HepG2 (cell line): Measurements from ENCODE around the gene EPB41L1. TPM values are rescaled to one million over a fixed set of nuclear protein-coding genes. Genes with fewer than 3 reads are reported as not detected.

Experiments
- ATAC-seq: fragments of 200-7000 bp; cut with Tn5 transposase; 3 replicates; pipeline ENCODE4 v1.9.1; 2020; ENCODE audit warnings: mild to moderate bottlenecking, moderate library complexity
- BruUV-seq: library from RNA; stranded (reverse); fragments of 400-500 nt; replicated peaks from 2 replicates; lab custom pipeline; 2021; lab: Mats Ljungman, UMichigan
- CTCF ChIA-PET: fragments of 300-600 bp; formaldehyde crosslinking; extraction: SDS; loops from one replicate; lab custom pipeline; 2021; ENCODE audit warnings: low total read pairs, inconsistent platforms, low intra/inter-chr PET ratio; lab: Yijun Ruan, JAX
- POLR2A ChIA-PET: fragments of 350-600 bp; sonication (Branson Sonifier 250); formaldehyde crosslinking; loops from one replicate; lab custom pipeline; 2020; ENCODE audit warnings: antibody characterized with exemption, inconsistent platforms; lab: Yijun Ruan, JAX
- DNase-seq: peaks from one replicate; pipeline ENCODE4 v3.0.0-alpha.2; 2015; ENCODE audit warnings: low spot score
- FAIRE-seq: peaks from 3 replicates; lab custom pipeline; 2011; peaks lifted over from hg19 to GRCh38; lab: Jason Lieb, UNC
- H2AFZ ChIP-seq: one replicate; pipeline ENCODE4 v1.6.1; 2011; ENCODE audit warnings: low read length, inconsistent platforms
- H3K27ac ChIP-seq: fragments of 300-600 bp; 3 replicates; pipeline ENCODE4 v1.8.0; 2011; ENCODE audit warnings: mixed run types, mild to moderate bottlenecking, mixed read lengths, low read length, inconsistent platforms; ENCODE audit not compliant: insufficient read depth; ENCODE audit errors: extremely low read length
- H3K27me3 ChIP-seq, 2 experiments: fragments of 200-600 bp in 1 of 2; 2 replicates in 1 of 2; 3 replicates in 1 of 2; pipeline versions ENCODE4 v1.6.0 to v1.8.0; 2011; ENCODE audit warnings: low read length in 2 of 2, mild to moderate bottlenecking in 2 of 2, moderate library complexity in 2 of 2, inconsistent platforms in 1 of 2; ENCODE audit not compliant: insufficient read depth in 2 of 2, control insufficient read depth in 1 of 2
- H3K36me3 ChIP-seq, 2 experiments: fragments of 200-600 bp in 1 of 2; replicated peaks in 1 of 2; 2 replicates in 1 of 2; 3 replicates in 1 of 2; pipeline versions ENCODE4 v1.5.1 to v1.8.0; 2011; ENCODE audit warnings: low read length in 2 of 2, inconsistent platforms in 1 of 2; ENCODE audit not compliant: insufficient read depth in 2 of 2, control insufficient read depth in 1 of 2
- H3K4me1 ChIP-seq: 2 replicates; pipeline ENCODE4 v1.5.1; 2012; ENCODE audit warnings: low read length, inconsistent platforms; ENCODE audit not compliant: insufficient read depth
- H3K4me2 ChIP-seq: 2 replicates; pipeline ENCODE4 v1.6.0; 2011; ENCODE audit warnings: low read depth, low read length, inconsistent platforms
- H3K4me3 ChIP-seq, 3 experiments: fragments of 200-600 bp in 1 of 3; sonication (generic), shearing (Covaris generic) in 1 of 3; replicated peaks in 1 of 3; 2 replicates each; pipeline ENCODE4 v1.5.1; 2011 to 2016; ENCODE audit warnings: low read length in 3 of 3, inconsistent platforms in 2 of 3, low read depth in 2 of 3, mild to moderate bottlenecking in 2 of 3, control low read depth in 1 of 3, mixed read lengths in 1 of 3; ENCODE audit not compliant: insufficient read depth in 1 of 3
- H3K79me2 ChIP-seq: one replicate; pipeline ENCODE4 v1.6.1; 2011; ENCODE audit warnings: low read length, inconsistent platforms; ENCODE audit not compliant: insufficient read depth
- H3K9ac ChIP-seq: 2 replicates; pipeline ENCODE4 v1.6.0; 2011; ENCODE audit warnings: mild to moderate bottlenecking, low read depth, low read length, inconsistent platforms; ENCODE audit not compliant: insufficient read depth
- H3K9me3 ChIP-seq: 2 replicates; pipeline ENCODE4 v1.5.1; 2012; ENCODE audit warnings: mild to moderate bottlenecking, low read length
- H4K20me1 ChIP-seq: 2 replicates; pipeline ENCODE4 v1.6.0; 2011; ENCODE audit warnings: inconsistent platforms, mild to moderate bottlenecking, low read length, moderate library complexity; ENCODE audit not compliant: insufficient read depth
- AKNA ChIP-seq: sonication (generic); formaldehyde crosslinking; IDR thresholded peaks from 2 replicates; pipeline ENCODE4 v1.4.0; 2020; ENCODE audit warnings: missing genetic modification reagents, borderline replicate concordance
- ATAD3A ChIP-seq: sonication (generic); formaldehyde crosslinking; IDR thresholded peaks from 2 replicates; pipeline ENCODE4 v1.4.0; 2020; ENCODE audit warnings: missing genetic modification reagents
- ATRX ChIP-seq: sonication (generic); formaldehyde crosslinking; IDR thresholded peaks from 2 replicates; pipeline ENCODE4 v1.4.0; 2020; ENCODE audit warnings: missing genetic modification reagents, borderline replicate concordance
- DDIT3 ChIP-seq: sonication (generic); formaldehyde crosslinking; IDR thresholded peaks from 2 replicates; pipeline ENCODE4 v1.4.0; 2020; ENCODE audit warnings: mild to moderate bottlenecking, missing genetic modification reagents
- HIVEP1 ChIP-seq: sonication (generic); formaldehyde crosslinking; IDR thresholded peaks from 2 replicates; pipeline ENCODE4 v1.4.0; 2020; ENCODE audit warnings: mild to moderate bottlenecking, missing genetic modification reagents
- ISX ChIP-seq: sonication (generic); formaldehyde crosslinking; conservative IDR thresholded peaks from 2 replicates; pipeline ENCODE4 v1.5.0; 2020; ENCODE audit warnings: missing genetic modification reagents
- NFE2L2 ChIP-seq: fragments of 150-350 bp; IDR thresholded peaks from 2 replicates; pipeline ENCODE4 v1.6.1; 2014; ENCODE audit warnings: low read length
- ZZZ3 ChIP-seq: sonication (generic); formaldehyde crosslinking; IDR thresholded peaks from 2 replicates; pipeline ENCODE4 v1.4.0; 2020; ENCODE audit warnings: missing genetic modification reagents, mild to moderate bottlenecking, borderline replicate concordance
- WGBS: methylation state at CpG from one replicate; pipeline ENCODE4 v1.1.6; 2017; ENCODE audit warnings: low lambda C conversion rate; 5-methylcytosine and 5-hydroxymethylcytosine counted together
- in situ Hi-C: cut with HindIII; loops from 2 replicates; pipeline ENCODE4 v1.10.0; 2017; ENCODE audit warnings: low pct_unique_long_range_greater_than_20kb; ENCODE audit not compliant: extremely low pct_ligation_motif_present
- intact Hi-C: fragments of 100-400 bp; cut with micrococcal nuclease; formaldehyde crosslinking; loops from one replicate; pipeline ENCODE4 v1.10.0; 2022; ENCODE audit not compliant: unreplicated experiment
- polyA plus RNA-seq, 8 experiments: library from polyadenylated mRNA; depleted of rRNA in 3 of 8; stranded (reverse) in 7 of 8; unstranded in 1 of 8; fragments of >200 nt; fragmentation: Illumina TruSeq in 4 of 8; extraction: Trizol in 4 of 8; gene quantifications; 2 replicates each; pipeline versions ENCODE4 v1.2.1 to v1.2.3, GENCODE V29; 2011 to 2016; ENCODE audit warnings: low read depth in 4 of 8, missing spikeins in 1 of 8, mixed read lengths in 1 of 8; ENCODE audit not compliant: insufficient read depth in 1 of 8
- total RNA-seq, 5 experiments: library from RNA; depleted of rRNA; stranded (reverse); fragments of >200 nt; fragmentation: Illumina TruSeq; extraction: Trizol; gene quantifications; 2 replicates each; pipeline ENCODE4 v1.2.3, GENCODE V29; 2016; ENCODE audit warnings: low read depth in 1 of 5
- TF ChIP-seq, protein P1 (sequence below): sonication (generic); formaldehyde crosslinking; IDR thresholded peaks from 2 replicates; pipeline ENCODE4 v1.4.0; 2020; ENCODE audit warnings: missing genetic modification reagents, borderline replicate concordance
- TF ChIP-seq, protein P2 (sequence below): sonication (generic); formaldehyde crosslinking; IDR thresholded peaks from 2 replicates; pipeline ENCODE4 v1.4.0; 2020; ENCODE audit warnings: mild to moderate bottlenecking, missing genetic modification reagents

Gene EPB41L1
- total and polyA plus RNA-seq, 2 of the 13 experiments (the other 11 are each of a cell fraction or from before 2014, with no cell fraction given) = 16.7 to 39.0 TPM

GRCh38 chr20:36148439-36148838, 6.1 kb upstream of the EPB41L1 start:
- no peak for ATAC-seq
- POLR2A ChIA-PET = interaction anchor here (1.0 to 2.0 kb wide), 3 partner anchors 35 to 194 kb away, joined by 3 to 6 read pairs (median 3); partner anchors contain the start of gene SCAND1
- Histone ChIP-seq H3K27me3 (no peaks in the 10 kb centered on the region), H3K4me3 (no peak overlapping the region), H2AFZ (no peak overlapping the region), H3K4me1 (peaks cover 95% of the 10 kb centered on the region), H3K27ac (no peak overlapping the region), H3K79me2 (no peaks in the 10 kb centered on the region), H3K9ac (no peak overlapping the region), H3K9me3 (no peaks in the 10 kb centered on the region), H4K20me1 (no peaks in the 10 kb centered on the region), H3K4me2 (peak overlapping the region; percentile 47), H3K36me3 (no peaks in the 10 kb centered on the region)
- intact Hi-C loops (no loop called here), in situ Hi-C loops (no loop called here)
- 63% methylated on average over 2 of the region's 2 CpGs for WGBS
- DNase-seq = no peak
- CTCF ChIA-PET = no interaction called here
- no peak for FAIRE-seq
- no TSS peak for BruUV-seq
- 0 out of 2 replicates have a peak, but pooled peaks have one; percentile 51 for TF ChIP-seq ISX (CRISPR knock-in tag)
- TF ChIP-seq ATAD3A = no peak
- TF ChIP-seq HIVEP1 (CRISPR knock-in tag) = peak; percentile 58; the same call in 1 of the 2 replicates
- no peak for TF ChIP-seq NFE2L2
- no peak for TF ChIP-seq DDIT3 (CRISPR knock-in tag)
- TF ChIP-seq, protein P1, sequence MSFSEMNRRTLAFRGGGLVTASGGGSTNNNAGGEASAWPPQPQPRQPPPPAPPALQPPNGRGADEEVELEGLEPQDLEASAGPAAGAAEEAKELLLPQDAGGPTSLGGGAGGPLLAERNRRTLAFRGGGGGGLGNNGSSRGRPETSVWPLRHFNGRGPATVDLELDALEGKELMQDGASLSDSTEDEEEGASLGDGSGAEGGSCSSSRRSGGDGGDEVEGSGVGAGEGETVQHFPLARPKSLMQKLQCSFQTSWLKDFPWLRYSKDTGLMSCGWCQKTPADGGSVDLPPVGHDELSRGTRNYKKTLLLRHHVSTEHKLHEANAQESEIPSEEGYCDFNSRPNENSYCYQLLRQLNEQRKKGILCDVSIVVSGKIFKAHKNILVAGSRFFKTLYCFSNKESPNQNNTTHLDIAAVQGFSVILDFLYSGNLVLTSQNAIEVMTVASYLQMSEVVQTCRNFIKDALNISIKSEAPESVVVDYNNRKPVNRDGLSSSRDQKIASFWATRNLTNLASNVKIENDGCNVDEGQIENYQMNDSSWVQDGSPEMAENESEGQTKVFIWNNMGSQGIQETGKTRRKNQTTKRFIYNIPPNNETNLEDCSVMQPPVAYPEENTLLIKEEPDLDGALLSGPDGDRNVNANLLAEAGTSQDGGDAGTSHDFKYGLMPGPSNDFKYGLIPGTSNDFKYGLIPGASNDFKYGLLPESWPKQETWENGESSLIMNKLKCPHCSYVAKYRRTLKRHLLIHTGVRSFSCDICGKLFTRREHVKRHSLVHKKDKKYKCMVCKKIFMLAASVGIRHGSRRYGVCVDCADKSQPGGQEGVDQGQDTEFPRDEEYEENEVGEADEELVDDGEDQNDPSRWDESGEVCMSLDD (CRISPR knock-in tag) = no peak
- 0 out of 2 replicates have a peak, but pooled peaks have one; percentile 37 for TF ChIP-seq AKNA (CRISPR knock-in tag)
- no peak for TF ChIP-seq ATRX (CRISPR knock-in tag)
- TF ChIP-seq, protein P2, sequence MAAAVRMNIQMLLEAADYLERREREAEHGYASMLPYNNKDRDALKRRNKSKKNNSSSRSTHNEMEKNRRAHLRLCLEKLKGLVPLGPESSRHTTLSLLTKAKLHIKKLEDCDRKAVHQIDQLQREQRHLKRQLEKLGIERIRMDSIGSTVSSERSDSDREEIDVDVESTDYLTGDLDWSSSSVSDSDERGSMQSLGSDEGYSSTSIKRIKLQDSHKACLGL (CRISPR knock-in tag) = 0 out of 2 replicates have a peak, but pooled peaks have one; percentile 10
- TF ChIP-seq ZZZ3 (CRISPR knock-in tag) = no peak
